ENCODE results near the gene KIF18B.

GRCh38 chr17:44919411-44919810, 28.2 kb downstream of the KIF18B start:
- no peak for TF ChIP-seq ZNF384 (IDR thresholded peaks at IDR 0.05)
- TF ChIP-seq ELF4 (IDR thresholded peaks at IDR 0.05): no peak
- TF ChIP-seq BHLHE40 (IDR thresholded peaks at IDR 0.05; ENCODE audit: borderline replicate concordance): no peak
- TF ChIP-seq PKNOX1 (IDR thresholded peaks at IDR 0.05): no peak
- TF ChIP-seq CTBP1 (IDR thresholded peaks at IDR 0.05; ENCODE audit: borderline replicate concordance): no peak
- TF ChIP-seq SP1 (IDR thresholded peaks at IDR 0.05): no peak
- TF ChIP-seq SUZ12 (IDR thresholded peaks at IDR 0.05): no peak
- TF ChIP-seq FOXM1 (IDR thresholded peaks at IDR 0.05; ENCODE audit: borderline replicate concordance): no peak
- TF ChIP-seq HDGF (IDR thresholded peaks at IDR 0.05; ENCODE audit: borderline replicate concordance): no peak
- no peak for TF ChIP-seq NFRKB (IDR thresholded peaks at IDR 0.05)
- no peak for TF ChIP-seq FOXA1 (IDR thresholded peaks at IDR 0.05)
